ENCODE results near the gene NR1I3.
"Not testable (repeated sequence)": the region's sequence is repeated elsewhere in the genome, so short reads cannot be mapped to it uniquely, and the experiment has no call there.

The NR1I3 gene, protein sequence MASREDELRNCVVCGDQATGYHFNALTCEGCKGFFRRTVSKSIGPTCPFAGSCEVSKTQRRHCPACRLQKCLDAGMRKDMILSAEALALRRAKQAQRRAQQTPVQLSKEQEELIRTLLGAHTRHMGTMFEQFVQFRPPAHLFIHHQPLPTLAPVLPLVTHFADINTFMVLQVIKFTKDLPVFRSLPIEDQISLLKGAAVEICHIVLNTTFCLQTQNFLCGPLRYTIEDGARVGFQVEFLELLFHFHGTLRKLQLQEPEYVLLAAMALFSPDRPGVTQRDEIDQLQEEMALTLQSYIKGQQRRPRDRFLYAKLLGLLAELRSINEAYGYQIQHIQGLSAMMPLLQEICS

DNA sequence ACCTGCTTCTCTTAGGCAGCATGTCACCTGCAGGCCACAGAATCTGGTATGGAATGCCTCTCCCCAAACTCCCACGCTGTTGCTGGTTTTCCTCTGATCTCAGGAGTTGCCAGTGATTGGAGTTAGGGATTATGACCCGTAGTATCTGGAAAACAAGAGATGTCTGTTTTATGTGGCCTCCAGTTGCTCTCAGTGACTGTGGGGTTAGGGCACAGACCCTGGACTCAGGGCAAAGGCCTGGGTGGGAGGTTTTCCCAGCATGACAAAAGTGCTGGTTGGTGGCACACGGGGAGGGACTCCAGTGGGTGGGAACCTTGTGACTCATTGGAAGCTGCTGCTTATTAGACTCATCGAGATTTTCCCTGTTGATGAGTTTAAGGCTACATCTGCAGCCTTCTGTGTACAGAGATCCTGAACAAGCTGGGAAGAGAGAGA, at the start of gene NR1I3:
Gene NR1I3, minus strand, starts transcription at position 165 of the 435 bp plus-strand sequence. CDS start 1,638 bp downstream, outside the sequence.
- no peak for DNase-seq (ENCODE audit: low spot score)

DNA sequence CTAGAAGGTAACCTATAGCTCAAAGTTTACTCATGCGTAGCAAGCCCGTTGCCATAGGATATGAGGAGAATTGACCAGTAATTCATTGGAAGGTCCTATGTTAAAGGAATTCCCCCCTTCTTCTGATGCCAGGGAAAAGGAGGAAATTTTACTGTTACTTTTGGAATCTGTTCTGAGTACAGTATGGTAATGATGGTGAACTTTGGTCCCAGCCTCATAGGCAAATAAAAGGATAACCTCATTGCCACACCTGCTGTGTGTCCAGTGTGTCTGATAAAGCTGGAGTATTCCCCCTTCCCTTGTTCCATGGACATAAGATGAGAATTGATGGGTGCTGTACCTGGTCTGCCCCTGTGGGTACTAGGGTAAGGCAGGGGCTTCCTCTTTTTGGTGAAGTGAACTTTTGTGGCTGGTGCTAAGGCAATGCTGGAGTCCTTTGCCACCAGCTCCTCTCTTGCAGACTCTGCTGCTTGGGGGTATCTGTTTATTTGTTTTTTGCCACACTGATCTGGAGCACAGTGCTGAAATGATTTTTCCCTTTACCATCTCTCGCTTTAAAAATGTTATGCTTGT, 49.6 kb upstream of the NR1I3 start:
- no peak for DNase-seq (ENCODE audit: low spot score)

DNA sequence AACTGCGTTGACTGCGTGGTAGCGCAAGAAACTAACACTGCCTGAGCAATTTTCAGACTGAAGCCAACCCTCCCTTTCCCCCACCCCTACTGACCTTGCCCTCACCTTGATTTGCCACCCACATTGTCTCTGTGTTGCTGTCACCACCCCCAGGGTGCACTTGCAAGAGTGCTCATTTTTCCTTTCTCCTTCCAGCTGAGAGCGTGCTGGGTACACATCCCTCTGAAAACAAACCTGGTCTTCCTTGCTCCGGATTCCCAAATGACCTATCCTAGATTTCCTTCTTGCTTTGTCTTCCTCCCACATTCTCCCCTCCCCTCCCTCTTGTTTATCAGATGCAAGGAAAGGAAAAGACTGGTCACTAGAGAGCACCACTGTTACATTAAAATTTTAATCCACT, 47.5 kb upstream of the NR1I3 start:
- no peak for DNase-seq (ENCODE audit: low spot score)

DNA sequence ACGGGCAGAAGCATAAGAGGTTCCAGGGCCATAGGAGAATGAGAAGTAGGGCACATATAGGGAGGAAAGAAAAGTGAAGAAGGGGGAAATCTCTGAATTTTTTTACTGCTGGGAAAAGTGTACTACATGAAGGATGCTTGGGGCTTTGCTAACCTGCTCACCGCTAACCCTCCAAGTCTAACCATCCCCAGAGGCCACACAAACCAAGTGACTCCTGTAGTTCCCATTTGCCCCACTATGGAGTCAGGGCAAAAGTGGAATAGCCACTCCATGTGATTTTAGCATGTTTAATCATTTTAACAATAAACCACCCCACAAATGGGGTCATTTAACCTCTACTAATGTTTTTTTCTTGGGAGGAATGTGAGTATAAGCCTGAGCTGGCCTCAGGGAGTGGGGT, 47.1 kb upstream of the NR1I3 start:
- DNase-seq (ENCODE audit: low spot score) = no peak

DNA sequence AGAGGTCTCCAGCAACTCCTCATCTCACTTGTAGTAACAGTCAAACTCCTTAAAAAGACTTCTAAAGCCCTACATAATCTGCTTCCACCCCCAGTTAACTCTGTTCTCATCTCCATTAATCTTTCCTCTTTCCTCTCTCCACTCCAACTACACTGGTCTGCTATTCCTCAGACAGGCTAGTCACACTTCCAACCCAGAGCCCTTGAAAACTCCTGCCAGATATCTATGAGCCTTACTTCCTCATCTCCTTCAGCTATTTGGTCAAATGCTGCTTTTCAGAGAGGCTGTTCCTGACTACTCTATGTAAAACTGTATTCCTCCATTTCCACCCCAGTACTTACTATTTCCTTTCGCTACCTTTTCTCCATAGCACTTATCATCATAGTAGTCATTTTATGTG, 45.0 kb upstream of the NR1I3 start:
- no peak for DNase-seq (ENCODE audit: low spot score)

DNA sequence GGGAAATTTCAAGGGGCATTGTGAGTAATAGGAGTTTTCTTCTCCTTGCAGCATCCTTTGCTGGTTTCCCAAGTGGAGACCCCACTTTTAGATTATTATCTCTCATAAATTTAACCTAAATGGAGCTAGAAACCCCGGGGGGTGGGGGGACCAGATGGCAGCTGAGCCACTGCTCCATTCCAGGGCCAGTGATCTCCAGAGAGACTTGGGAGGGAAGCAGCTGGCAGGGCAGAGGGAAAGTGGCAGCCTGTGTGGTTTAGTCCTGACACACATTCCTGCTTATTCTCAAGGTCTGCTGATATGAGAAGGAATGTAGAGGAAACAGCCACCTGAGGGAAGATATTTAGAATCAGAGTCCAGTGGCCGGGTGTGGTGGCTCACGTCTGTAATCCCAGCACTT, 36.9 kb upstream of the NR1I3 start:
- no peak for DNase-seq (ENCODE audit: low spot score)

DNA sequence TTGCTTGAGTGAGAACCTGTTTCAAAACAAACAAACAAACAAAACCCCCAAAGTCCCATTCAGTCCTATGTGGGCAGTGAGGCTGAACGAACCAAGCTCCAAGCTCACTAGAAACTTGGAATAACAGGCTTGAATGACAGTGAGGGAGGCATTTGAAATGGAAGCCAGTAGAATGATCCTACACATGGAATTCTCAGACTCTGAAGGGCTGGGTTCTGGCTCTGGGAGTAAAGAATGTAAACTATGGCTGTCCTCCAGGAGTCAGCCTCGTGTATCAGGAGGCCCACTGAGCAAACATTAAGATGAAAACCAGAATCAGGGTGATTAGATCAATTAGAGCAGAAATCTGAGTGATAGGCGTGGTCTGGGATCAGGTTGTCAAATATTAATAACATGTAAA, 35.4 kb upstream of the NR1I3 start:
- no peak for DNase-seq (ENCODE audit: low spot score)

DNA sequence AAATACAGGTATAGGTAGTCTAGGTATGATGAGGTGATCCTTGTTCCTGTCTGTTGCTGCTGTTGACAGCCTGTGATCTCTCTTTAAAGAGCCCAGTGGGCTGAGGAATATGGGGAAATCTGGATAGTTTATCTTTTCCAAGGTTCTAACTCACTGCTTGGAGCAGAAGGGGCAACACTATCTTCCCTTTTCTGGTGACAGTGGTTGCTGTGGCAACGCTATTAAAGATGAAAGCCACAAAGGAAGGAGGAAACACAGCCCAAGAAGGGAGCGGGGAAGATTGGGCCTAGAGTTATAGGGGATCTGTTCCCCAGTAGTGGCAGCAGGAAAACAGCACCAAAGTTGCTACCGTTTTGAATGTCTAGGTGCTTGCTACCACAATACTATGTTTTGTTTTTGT, 29.3 kb upstream of the NR1I3 start:
- no peak for DNase-seq (ENCODE audit: low spot score)

DNA sequence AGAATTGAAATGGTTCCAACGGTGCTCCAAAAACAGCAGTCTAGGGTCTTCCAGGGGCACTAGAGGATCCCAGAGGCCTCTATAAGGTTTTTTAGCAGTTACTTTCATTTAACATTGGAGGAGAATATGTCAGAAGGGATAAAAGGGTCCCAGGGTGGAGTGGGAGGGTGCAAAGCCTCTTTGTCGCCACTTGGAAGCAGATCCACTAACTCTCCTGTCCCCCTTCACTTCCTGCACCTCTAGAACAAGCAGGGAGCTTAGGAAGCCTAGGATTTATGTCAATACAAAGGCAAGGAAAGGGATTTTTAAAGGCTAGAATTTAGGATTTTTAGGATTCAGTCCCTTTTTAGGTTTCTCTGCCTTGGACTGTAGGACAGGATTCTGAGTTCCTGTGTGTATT, 28.8 kb upstream of the NR1I3 start:
- no peak for DNase-seq (ENCODE audit: low spot score)

DNA sequence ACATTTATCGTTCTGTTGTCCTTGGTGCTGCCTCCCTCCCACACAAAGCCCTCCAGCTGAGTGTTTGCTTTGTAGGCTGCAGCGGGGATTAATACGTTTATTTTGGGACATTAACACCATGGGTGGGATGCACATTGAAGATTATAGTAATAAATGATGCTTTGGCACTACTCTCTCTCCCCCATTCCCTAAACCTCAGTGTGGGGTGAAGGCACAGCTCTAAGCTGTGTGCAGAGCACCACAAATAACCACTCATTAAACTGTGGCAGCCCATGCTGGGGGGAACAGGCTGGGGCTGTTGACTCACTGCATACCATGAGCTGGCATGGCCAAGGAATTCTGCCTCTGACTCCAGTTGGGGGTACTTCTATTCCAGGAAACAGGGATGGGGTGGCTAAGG, 28.2 kb upstream of the NR1I3 start:
- no peak for DNase-seq (ENCODE audit: low spot score)

DNA sequence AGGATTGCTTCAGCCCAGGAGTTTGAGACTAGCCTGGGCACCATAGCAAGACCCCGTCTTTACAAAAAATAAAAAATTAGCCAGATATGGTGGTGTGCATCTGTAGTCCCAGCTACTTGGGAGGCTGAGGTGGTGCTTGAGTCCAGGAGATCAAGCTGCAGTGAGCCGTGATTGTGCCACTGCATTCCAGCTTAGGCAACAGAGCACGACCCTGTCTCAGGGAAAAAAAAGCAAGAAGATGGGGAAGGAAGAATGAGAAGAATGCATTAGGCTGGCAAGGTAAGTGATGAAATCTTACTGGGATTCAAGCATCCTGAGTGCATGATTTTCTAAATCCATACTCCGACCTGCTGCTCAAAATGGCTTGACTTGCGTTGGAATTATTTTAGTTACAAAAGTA, 27.3 kb upstream of the NR1I3 start:
- DNase-seq (ENCODE audit: low spot score) = no peak

DNA sequence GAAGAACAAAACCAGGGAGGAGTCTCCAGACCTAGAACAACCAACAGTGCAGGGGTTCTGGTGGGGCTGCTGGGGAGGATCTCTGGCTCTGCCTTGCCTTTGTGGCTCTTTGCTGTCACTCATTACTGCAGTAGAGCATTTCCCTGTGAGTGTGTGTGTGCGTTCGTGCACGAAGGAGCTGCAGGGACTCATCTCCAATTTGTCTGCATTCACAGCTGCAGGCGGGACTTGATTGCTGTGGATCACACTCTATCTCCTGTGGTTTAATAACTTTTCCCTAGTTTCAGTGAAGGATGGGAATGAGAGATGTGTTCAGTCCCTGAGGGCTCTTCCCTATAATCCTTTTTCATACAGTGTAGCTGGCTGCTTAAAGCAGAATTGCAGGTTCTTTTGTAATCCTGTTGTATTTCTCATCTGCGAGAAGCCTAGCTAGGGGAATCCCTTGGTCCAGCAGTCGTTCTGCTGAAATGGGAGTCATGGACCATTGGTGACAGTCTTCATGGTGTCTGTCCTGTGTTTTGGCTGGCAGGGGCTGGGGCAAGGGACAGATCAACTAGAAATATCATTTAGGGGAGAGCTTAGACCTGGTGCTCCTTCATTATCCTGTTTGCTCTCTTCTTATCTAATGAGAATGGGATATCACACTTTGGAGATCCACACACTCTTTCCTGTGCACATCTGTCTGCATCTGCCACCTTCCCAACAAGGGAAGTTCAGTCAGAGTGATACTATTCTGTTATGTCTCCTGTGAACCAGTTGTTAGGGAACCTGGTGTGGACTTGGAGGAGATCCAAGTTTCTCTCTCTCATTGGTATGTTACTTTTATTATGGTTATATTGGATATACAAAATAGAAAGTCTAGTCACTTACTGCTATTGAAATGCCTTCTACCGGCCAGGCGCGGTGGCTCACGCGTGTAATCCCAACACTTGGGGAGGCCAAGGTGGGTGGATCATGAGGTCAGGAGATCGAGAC, 23.5 kb upstream of the NR1I3 start:
- DNase-seq (ENCODE audit: low spot score) = no peak

DNA sequence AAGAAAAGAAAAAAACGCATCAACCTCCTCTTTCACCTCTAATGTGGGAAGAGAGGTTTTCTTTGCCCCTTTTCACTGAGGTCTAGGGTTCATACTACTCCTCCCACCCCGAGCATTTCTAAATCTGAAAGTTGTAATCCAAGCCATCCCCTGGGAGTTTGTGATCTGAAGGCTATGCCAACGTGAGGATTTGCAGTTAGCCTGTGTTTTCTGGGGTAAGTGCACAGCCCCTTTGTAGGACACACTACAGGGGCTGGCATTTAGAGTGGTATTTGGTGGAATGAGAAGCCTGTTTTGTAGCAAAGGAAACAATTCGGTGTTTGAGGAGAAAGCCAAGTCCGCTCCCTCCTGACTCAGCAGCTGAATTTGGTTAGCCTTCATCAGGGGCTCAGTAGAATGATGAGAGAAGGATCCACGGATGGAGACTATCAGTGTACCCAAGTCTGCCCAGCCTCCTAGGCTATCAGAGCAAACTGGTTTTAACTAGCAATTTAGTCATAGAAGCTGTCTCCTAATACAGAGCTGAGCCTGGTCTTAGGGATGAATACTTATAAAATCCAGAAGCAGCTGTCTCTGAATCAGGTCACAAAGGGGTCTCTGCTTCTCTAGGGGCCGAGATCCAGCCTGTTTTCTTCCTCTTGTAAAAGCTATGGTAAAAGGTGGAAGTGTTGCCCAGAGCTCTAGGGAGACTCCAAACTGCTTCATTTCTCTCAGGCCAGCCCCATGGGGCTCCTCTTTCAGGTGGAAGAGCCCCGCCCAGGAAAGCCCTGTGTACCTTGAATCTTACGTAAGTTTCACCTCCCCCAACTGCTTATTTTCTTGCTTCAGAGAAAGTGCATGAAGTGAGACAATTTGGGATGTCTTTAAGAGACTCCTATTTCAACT, 22.6 kb upstream of the NR1I3 start:
- no peak for DNase-seq (ENCODE audit: low spot score)

DNA sequence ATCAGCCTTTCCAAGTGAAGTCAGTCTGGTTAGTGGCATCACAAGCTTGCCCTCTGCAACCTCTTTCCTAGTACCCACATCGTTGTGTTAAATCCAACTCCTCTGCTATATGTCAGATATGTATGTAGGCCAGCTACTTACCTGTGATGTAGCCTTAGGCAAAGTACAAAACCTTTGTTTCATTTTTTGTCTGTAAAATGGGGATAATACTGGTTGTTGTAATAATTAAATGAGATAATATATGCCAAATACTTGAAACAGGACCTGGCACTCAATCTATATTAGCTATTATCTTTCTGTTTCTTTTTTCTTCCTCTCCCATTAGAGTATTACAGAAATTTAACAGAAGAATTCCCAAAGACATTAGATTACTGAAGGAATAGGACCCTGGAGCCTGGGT, 21.8 kb upstream of the NR1I3 start:
- no peak for DNase-seq (ENCODE audit: low spot score)

DNA sequence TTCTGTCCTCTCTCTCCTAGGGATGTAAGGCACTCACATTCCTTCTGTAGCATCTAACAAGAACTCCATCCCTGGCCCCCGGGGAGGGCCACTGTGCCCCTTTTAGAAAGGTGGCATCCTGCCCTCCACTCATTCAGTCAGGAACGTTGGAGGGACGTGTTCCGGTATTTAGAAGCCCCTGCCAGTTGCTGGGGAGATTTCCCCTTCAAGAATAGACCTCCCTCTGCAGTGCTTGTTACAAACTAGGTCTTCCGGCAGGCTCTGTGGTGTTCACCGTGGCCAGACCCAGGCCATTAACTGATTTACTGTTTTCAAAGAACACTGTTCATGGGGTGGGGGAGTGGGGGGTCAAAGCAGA, 21.3 kb upstream of the NR1I3 start:
- DNase-seq (ENCODE audit: low spot score) = no peak

DNA sequence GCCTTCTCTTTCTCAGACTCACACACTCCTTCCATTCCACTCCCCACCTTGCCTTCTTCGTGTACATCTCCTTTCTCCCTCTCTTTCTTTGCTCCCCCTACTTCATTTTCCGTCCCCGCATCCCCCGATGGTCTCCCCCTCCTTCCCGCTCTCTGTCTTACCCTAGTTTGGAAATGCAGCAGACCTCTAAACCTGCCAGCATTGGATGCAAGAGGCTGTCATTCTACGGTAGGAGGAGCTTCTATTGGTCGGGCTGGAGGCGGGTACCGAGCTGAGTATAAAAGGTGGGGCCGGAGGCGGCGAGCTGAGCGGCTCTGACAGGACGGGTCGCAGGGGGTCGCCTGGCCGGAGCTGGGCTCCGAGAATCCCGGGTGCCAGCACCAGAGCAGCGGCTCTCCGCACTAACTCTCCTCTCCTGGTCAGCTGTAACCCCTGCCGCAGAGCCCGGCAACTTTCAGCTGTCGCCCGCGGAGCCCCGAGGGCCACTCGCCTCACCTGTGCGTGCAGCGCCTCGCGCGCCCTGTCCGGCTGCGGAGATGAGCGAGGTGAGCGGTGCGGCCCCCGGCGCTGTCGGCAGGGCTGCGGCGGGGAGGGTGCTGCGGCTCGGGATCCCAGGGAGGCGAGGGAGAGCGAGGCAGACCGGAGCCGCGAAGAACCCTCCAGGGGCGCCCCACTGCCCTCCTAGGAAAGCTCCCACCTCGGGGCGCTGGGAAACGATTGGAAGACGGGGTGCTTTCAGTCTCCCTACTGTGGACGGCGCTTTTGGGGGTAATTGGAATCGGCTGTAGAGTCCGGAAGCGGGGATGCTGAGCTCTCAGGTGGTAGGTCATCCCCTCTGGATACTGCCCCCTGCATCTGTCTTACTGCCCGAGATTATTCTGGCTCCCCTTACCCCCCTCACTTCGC, 20.7 kb upstream of the NR1I3 start, which contains the start of gene PCP4L1:
Gene PCP4L1, plus strand, starts transcription at position 307 of the 906 bp plus-strand sequence. Its CDS starts 230 bp downstream, at position 537.
- DNase-seq (ENCODE audit: low spot score) = peak; percentile 33

DNA sequence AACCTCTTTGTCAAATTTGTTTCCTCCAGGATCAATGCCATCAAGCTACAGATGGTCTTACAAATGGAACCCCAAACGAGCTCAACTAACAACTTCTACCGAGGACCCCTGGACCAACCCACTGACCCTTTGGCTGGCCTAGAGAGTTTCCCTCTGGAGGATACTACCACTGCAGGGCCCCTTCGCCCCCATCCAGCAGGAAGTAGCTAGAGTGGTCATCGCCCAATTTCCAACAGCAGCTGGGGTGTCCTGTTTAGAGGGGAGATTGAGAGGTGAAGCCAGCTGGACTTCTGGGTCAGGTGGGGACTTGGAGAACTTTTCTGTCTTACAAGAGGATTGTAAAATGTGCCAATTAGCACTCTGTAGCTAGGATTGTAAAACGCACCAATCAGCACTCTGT, 19.1 kb upstream of the NR1I3 start:
- DNase-seq (ENCODE audit: low spot score) = not testable (repeated sequence)

DNA sequence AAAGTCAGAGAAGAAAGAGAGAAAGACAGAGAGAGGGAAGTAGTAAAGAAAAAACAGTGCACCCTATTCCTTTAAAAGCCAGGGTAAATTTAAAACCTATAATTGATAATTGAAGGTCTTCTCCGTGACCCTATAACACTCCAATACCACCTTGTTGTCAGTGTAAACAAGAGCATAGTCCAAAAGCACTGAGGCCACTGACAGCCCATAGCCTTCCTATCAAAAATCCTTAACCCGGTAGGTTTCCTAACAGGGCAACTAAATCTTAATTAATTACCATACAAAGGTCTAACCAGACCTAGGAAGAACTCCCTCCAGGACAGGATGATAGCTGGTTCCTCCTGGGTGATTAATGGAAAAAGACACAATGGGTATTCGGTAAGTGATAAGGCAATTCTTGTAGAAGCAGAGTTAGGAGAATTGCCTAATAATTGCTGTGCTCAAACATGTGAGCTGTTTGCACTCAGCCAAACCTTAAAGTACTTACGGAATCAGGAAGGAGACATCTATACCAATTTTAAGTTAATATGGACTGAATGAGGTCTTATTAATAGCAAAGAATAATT, 18.0 kb upstream of the NR1I3 start:
- not testable (repeated sequence) for DNase-seq (ENCODE audit: low spot score)

DNA sequence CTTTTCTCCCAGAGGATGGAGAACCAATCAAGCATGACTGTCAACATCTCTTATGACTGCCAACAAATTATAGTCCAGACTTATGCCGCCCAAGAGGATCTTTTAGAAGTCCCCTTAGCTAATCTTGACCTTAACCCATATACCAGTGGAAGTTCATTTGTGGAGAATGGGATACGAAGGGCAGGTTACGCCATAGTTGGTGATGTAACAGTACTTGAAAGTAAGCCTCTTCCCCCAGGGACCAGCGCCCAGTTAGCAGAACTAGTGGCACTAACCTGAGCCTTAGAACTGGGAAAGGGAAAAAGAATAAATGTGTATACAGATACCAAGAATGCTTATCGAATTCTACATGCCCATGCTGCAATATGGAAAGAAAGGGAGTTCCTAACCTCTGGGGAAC, 17.3 kb upstream of the NR1I3 start:
- not testable (repeated sequence) for DNase-seq (ENCODE audit: low spot score)

DNA sequence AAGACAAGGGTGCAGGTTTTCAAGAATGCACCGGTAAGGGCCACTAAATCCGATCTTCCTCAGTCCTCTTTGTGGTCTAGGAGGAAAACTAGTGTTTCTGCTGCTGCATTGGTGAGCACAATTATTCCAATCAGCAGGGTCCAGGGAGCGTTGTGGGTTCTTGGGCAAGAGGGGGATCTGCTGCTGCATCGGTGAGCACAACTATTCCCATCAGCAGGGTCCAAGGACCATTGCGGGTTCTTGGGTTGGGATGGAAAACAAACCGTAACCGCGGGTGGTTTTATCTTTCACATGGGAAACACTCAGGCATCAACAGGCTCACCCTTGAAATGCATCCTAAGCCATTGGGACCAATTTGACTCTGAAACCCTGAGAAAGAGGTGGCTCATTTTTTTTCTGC, 13.6 kb upstream of the NR1I3 start:
- DNase-seq (ENCODE audit: low spot score) = no peak
